ENCODE results near the gene SLC8A3.

Gene SLC8A3

DNA sequence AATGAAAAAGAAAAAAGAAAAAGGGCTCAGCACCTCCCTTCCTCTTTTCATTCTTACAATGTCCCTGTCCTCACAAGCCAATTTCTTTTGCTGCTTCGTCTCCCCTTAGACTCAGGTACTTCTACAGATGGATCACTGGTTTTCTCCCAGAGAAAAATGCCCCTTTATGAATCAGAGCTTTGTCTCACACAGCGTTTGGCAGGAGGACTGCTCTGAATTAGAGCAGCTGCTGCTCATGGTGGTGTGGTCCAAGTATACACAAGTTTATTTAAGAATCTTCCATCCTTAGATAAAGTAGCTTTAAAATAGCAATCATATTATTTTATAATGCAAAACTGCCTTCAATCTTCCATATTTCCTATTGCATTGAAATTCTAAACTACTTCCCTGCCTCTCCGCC, 80.3 kb downstream of the SLC8A3 start:
- DNase-seq: peak in 1 of 2 experiments; percentile 3

DNA sequence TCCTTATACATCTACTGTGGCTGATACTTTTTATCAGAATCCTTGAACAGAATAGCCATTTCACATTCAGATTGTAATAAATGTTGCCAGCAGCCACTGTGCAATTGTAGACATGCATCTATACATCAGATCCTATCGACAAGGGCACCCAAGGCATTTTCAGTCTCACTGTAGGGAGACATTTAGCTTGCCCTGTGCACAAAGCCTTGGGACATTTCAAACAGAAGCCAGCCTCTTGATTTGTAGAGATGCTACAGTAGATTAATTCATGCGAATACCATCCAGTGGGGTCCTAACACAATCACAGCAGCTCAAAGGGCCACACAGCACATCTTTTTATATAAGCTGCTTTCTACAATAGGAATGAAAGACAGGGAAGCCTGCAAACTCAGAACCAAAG, 81.4 kb downstream of the SLC8A3 start:
- DNase-seq: no peak

DNA sequence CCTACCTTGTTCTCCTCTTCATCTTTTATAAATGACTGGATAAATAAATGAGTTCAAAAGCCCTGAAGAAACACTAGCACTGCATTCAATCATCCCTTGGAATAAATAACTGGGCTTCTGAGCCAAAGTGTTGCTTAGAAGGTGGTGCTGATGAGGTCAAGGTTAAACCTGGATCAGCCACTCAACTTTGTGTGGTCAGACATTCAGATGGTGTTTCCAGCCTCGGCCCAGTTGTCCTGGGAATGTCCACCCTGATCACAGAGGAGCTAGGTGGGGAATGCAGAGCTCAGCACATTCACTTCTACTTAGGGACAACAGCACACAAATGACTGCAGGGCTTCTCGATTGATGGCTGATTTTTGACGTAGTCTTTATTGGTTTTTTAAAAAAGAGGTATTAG, 88.7 kb downstream of the SLC8A3 start:
- DNase-seq: no peak

DNA sequence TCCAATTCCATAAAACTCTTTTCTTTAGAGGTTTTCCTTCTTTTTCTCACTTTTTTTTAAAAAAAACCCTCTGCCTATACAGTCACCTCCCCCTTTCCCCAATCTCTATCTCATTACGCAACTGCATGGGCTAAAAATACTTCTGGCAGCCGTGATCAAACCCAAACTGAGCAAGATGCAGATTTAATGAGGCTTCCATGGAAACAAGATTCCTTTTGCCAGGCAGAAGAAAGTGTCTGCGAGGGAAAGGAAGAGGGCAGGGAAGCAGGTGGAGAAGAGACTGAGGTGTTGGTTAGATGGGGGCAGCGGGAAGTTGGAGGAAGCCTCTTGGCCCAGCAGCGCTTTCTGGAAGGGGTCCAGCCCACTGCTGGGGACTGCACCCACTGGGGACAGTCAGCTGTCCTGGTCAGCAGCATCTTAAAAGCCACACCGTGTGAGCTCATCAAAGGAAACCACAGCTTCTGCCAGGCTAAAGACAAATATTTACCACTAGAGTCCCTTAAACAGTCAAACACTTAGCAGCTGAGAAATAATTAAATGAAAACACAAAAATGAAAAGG, 90.4 kb downstream of the SLC8A3 start:
- DNase-seq: no peak

DNA sequence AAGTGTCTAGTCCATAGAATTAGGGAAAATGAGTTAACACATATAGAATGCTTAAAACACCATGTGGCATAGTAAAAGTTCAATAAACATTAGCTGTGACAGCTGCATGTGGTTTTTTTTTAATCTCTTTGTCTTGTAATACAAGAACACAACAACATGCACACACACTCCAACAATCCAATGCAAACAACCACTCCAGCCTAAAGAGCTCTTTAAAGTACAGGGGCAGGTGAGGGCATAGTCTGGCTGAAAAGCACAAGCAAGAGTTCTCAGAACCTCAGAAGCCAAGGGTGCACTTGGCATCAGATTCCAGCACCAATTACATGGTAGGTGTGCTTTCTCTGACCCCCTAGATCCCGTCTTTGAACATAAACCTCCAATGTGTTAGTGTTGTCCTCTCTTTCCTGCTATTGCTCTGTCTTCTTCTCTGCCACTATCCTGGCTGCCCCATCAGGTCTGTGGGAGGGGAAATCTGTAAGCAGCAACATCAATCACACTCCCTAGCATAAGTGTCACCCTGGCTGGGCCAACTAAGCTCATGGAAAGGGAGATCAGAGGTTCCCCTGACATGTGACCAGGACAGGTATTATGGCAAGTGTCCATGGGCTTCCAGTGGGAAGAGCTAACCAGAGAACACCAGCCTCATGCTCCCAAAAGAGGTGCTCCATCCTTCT, 91.0 kb downstream of the SLC8A3 start:
- DNase-seq: no peak

DNA sequence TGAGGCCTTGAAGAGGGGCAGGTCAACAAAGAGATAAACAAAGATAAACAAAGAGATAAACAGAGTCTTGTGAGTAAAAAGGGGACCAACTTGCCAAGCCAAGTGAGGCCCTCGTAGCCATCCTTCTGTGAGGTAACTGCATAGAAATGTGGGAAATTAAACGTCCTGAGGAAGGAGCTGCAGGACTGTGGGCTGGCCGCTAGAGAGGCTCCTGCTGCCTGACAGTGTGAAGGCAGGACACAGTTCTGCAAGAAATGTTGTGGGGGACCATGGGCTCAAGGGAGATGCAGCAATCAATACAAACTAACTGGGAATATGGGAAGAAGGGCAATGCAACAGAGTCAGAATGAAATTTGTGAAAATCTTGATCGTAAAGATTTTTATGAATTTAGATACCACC, 91.9 kb downstream of the SLC8A3 start:
- no peak for DNase-seq

DNA sequence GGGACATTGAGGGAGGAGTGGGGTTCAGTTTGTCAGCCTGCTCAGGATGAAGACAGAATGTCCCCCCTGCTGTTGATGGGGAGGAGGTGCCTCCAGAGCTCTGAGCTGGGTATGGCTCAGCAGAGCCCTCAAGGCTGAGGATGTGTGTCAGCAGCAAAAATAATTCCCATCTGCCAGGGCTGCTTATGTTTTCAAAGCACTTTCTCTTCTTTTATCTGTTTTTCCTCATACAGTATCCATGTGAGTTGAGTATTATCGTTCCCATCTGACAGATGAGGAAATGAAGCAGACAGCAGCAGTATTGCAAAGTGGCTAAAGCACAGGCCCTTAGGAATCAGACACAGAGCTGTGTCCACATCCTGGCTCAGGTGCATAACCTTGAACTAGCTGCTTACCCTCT, 94.1 kb downstream of the SLC8A3 start:
- no peak for DNase-seq

DNA sequence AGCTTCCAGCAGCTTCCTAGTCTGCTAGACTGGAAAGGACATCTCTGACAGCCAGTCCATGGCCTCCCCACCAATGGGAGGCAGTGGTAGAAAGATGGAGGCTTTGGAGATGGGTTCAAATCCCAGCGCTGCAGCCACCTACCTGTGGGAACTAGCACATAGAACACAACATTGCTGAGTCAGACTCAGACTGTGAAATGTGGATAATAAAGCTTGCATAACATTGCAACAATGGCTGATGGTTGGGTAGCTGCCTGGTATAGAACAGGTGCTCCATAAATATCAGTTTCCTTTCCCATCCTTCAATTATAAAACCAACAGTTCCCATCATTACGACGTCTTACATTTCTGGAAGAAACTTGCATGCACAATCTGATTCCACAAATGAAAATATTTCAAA, 94.6 kb downstream of the SLC8A3 start:
- DNase-seq: no peak

DNA sequence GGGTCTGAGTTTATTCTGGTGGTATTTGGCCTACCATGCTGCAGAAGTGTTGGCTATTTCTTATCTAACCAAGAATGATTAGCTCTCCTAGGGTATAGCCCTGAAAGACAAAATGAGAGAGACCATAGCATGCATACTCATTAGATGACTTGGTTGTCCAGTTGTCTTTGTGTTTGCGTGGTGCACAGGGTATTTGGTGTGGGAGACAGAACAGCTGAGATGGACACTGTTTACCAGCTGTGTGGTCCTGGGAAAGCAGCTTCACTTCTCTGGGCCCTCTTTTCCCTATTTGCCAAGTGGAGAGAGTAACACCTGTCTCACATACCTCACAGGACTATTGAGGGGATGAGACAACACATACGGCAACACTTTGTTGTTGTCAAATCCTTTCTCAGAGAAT, 95.6 kb downstream of the SLC8A3 start:
- no peak for DNase-seq

DNA sequence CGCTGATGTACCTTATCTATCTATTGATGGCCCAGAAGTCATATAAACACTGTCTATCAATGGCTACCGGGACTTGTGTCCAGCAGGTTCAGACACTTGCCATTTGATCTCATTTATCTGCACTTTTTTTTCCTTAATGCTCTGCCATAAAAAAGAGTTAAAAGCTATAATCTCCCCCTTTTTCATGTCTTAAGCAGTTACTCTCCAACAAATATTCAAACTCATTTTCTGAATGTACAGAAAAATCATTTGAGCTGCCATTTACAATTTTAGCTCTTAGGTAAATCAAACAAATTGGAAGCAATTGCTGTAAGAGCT, 101.4 kb downstream of the SLC8A3 start:
- DNase-seq: no peak

DNA sequence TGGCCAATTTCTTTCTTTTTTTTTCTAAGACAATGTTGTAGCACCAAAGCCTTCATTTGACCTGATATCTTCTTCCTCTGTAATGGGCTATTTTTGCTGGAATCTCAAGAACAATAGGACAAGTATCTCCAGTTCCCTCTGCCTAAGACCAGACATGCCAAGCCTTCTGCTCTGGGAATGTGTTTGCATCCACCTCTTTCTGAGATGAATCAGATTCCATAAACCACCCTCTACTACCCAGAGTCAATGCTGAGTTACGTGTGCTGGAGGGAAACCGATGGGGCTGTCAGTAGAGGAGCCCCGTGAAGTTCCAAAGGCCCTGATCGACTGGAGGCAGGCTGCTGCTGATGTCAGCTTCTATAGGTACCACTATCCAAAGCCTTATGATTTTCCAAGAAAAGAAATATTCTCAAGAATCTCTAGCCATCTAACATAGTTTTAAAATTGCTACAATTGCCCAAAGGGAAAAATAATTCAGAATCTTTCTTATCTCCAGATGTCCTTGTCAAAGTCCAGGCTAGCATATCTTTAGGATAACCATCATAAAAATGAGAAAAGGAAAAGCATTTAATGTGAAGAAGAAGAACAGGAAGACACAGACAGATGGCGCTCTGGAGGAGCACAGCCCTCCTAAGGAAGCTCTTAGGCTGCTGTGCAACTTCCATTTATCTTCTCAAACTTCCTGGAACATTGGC, 101.9 kb downstream of the SLC8A3 start:
- peak in 1 of 2 experiments; percentile 39 for DNase-seq

DNA sequence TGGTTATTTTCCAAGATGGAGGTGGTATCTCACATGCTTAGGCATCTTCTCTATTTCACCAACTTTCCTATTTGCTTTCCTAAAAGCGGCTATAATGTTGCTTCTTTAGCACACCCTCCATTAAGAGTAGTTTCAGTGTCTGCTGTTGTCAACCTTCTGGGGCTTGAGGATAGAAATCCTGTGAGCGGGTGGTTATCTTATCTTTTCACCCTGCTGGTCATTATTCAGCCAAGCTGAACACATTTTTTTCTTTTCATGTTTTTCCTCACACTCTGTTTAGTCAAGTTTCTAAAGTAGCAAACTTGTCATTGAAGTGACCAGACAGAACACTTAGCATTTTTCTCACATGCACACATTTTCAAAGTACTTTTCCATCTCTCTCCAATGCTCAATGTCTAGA, 104.5 kb downstream of the SLC8A3 start:
- DNase-seq: no peak

DNA sequence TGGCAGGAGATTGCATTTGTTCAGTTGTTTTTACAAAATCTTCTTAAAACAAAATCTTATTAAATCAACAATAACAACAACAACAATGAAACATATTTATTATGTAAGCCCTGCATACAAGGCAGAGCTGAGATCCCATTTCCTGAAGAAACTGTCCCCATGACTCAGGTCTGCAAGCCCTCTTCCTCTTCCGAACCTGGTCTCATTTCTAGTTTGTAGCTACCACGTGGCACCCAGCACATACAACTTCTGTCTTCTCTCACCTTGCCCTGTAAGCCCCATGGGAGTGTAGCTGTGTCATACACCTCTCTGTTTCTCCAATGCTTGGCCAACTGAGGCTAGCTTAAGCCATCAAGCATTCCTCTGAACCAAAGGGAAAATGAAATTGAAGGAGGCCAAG, 106.4 kb downstream of the SLC8A3 start:
- no peak for DNase-seq

DNA sequence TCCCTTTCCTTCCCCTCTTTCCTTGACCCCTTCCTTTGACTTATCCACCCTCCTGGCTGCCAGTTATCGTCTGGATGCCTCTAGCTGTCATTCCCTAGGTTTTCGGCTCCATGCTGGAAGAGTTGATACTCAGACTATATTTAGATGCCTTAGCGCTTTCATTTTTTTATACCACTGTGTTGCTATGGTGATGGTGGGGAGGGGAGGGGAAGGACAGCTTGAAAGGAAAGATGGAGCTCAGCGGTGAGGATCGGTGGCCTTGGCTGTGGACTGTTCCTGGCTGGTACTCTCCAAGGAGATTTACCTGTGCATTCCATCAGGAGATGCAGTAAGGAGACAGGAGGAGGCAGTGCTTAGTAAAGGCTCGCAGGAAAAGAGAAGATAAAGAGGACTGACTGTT, 108.7 kb downstream of the SLC8A3 start:
- no peak for DNase-seq

DNA sequence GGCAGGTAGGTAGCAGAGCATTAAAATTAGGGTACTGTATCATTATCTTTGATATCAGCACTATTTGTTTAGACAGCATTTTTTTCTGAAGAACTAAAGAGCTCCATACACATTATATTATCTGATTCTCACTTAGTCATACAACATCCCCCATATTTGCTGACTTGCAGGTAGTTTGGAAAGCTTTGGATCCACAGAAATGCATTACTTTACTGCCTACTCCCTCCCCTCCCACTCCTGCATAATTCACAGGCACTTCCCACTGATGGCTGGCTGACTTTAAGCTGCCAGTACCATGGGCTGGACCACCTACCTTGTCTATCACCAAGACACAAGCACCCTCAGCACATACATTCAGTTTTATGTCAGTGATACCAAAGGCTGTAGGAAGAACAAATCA, 110.4 kb downstream of the SLC8A3 start:
- DNase-seq: no peak

DNA sequence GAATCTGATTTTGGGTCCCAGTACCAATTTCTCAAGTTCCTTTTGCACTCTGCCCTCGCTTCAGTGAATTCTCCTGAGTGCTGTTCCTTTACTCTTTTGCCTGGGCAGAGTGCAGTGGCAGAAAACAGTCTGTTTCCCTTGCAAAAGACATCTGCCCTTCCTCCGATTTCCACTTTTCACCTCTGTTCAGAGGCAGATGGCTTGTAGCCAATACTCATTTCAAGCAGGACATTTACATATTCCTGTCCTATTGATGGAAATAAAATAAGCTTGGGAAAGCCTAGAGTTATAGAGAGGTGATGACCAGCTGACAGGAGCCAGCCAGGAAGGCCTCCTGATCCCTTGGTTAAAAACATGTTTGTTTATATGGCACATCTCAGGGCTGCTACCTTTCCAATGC, 111.0 kb downstream of the SLC8A3 start:
- DNase-seq: no peak

DNA sequence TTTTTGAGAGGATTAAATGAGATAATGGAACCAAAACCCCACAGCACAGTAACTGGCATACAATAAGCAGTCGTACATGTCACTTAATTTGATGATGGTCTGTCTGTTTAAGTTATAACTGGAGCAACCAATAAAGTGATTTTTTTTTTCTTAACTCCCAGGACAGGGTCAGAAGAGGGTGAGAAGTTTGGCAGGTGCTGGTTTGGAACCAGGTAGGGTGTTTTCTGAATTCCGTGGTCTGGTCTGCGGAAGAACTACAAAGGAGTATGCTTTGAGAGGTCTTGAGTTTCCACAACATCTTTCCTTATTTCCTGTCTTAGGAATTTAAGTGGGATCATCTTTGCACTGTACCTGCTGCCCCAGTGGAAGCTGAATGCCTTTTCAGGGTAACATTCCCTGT, 111.7 kb downstream of the SLC8A3 start:
- no peak for DNase-seq

DNA sequence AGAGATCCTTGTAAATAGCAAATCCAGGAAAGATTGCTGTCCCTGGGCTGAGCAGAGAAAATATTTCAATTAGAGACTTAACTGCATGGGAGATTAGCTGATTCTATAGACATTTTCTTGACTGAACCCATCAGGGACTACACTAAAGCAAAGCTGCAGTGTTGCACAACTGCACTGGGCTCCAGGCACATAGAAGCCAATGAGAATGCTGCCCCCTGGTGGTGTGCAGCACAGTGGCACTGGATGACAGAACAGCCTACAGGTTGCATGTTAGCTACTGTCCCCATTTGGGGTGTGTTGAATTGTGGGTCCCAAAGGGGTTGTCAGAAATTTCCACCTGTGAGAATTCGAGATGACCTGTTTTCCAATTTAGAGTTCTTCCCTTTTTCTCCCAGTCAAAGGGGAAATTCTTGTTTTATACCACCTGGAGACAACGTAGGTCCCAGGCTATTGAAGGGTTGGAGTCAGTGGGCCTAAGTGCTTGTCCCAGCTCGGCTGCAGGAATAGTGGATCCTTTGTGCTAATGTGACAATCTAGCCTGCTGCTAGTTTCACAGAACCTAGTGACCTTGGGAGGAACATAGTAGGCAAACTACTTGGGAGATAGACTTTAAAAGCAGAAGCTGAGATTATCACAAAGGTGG, 114.7 kb downstream of the SLC8A3 start:
- peak; percentile 29 to 83 for DNase-seq

DNA sequence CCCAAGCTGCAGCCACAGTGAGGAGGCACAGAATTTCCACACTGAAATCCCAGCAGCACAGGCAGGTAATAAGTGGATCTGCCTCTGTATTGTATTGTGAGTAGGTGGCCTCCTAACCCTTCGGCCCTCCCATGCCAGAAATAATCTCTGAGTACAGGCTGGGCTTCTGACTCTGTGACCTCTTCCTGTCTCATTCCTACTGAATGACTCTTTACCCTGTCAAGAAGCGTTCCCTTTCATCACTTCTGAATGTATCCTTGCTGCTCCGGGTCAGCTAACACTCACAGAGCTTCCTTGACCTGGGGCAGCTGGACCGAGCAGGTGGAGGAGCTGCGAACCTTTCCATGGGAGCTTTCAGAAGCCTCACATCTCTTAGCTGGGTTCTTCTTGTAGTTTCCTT, 119.6 kb downstream of the SLC8A3 start:
- no peak for DNase-seq

DNA sequence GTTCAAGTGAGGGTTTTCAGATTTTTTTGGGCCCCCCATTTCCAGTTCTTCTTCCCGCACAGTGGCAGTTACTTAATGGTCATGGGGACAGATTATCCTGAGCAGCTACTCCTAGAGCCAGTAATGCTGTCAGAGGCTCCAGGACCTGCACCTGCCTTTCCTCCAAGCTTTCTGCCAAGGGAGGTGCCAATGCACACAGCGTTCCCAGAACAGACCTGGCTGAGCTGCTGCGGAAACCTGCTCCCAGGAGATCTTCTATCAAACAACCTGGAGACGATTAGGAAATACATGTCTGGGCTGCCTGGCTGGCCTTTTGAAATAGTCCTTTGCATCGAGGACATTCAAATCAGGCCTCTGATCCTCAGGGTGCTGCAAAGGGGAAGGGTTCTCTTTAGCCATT, 120.9 kb downstream of the SLC8A3 start:
- no peak for DNase-seq

DNA sequence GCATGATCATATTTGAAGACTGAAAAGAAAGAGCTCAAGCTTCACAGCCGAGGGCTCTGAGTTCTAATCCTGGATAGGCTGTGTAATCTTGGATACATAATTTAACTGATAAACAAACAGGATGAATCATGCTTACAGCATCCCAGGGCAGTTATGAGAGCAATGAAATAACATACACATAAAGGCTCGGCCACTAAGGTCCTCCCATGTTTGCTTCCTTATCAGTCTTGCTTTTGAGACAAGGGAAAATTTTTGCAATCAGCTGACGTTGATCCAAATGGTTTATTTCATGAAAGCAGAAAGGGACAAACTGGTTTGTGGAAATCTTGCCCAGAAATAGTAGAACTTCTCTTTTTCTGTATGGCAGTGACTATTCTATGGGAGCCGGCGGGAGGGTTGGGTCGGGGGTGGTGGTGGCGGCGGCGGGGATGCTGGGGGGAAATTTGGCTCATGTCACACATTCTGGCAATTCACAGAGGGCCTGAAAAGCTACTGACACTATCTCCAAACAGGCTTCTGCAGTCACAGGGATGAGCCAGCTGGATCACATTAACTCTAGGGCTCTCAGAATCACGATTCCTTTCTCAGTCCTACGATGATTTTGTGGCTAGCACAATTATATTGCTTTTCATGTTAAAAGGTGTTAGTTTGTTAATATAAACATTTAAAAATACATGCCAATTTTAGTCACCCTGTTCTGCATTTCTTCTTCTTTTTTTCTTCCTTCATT, 124.5 kb downstream of the SLC8A3 start:
- no peak for DNase-seq

DNA sequence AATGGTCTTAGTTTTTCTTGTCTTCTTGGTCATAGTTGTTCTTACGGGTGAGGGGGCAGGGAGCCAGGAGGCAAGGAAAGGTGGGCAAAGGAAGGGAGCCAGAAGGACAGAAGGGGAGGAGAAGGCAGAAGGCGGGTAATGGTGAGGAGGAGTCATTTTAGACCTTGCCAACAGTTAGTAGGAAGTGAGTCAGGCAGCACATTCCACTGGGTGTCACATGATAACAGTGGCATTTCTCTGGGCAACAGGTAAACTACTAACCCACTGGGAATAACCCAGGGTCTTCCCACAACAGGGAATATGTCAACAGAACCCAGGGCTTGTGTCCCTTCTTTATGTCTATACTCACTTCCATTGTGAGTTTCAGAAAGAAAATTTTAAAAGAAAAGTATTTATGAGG, 127.6 kb downstream of the SLC8A3 start:
- DNase-seq: no peak

DNA sequence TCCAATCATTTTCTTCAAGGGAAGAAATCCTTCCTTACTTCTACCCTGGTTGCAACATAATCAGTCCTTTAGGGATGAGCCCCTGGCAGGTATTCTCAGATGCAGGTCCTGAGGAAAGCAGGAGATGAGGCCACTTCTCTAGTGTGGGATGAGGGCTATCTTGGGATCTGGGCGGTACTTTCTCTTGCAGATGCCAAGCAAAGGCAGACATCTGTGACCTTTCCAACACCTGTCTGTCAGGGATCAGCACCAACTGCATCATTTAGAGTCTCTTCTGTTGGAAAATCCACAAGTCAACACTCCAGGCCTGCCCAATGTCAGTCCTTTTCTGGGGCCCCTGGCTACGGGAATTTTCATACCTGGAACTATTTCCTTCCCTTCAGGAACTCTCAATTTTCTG, 129.2 kb downstream of the SLC8A3 start:
- no peak for DNase-seq
